Cardiac muscle cell (in vitro differentiated cells and primary cell): ENCODE data around the gene WDFY3. TPM values are rescaled to one million over a fixed set of nuclear protein-coding genes. Genes with fewer than 3 reads are reported as not detected.

ENCODE experiments used
- DNase-seq, 2 donors: peaks; one replicate each; pipeline versions ENCODE4 v3.0.0 to v3.0.0-alpha.2; 2010 to 2017; ENCODE audit warnings: low read depth in 1 of 2, low spot score in 1 of 2
- H3K27ac ChIP-seq: fragments of 200-600 bp; sonication (generic); 2 replicates; pipeline ENCODE4 v1.5.1; 2016
- H3K27me3 ChIP-seq: fragments of 200-600 bp; sonication (generic); 2 replicates; pipeline ENCODE4 v1.6.0; 2016; ENCODE audit warnings: control low read depth
- H3K36me3 ChIP-seq: fragments of 200-600 bp; sonication (generic); 2 replicates; pipeline ENCODE4 v1.5.1; 2016; ENCODE audit warnings: control low read depth
- H3K4me1 ChIP-seq: fragments of 200-600 bp; sonication (generic); 2 replicates; pipeline ENCODE4 v1.8.1; 2017; ENCODE audit warnings: low read depth, mild to moderate bottlenecking, mixed run types
- H3K4me3 ChIP-seq: fragments of 200-600 bp; sonication (generic); 2 replicates; pipeline ENCODE4 v1.5.1; 2016; ENCODE audit warnings: mild to moderate bottlenecking
- H3K9me3 ChIP-seq: fragments of 200-600 bp; sonication (generic); 2 replicates; pipeline ENCODE4 v1.5.1; 2017; ENCODE audit warnings: low read depth, mild to moderate bottlenecking, control low read depth
- CTCF ChIP-seq: IDR thresholded peaks from 2 replicates; pipeline ENCODE4 v1.5.1; 2012; ENCODE audit warnings: low read depth, mild to moderate bottlenecking, low read length
- polyA plus RNA-seq: library from polyadenylated mRNA; unstranded; fragments of >200 nt; fragmentation: Nextera tagmentation; extraction: Ambion mirVana; gene quantifications from 2 replicates; pipeline ENCODE4 v1.2.1, GENCODE V29; 2016
- total RNA-seq: library from RNA; depleted of rRNA; stranded (reverse); fragments of >200 nt; gene quantifications from 2 replicates; pipeline ENCODE4 v1.2.3, GENCODE V29; 2016

Gene WDFY3
- 37.3 and 59.0 TPM in 2 replicates for total RNA-seq
- polyA plus RNA-seq = 9.6 and 15.4 TPM in 2 replicates

DNA sequence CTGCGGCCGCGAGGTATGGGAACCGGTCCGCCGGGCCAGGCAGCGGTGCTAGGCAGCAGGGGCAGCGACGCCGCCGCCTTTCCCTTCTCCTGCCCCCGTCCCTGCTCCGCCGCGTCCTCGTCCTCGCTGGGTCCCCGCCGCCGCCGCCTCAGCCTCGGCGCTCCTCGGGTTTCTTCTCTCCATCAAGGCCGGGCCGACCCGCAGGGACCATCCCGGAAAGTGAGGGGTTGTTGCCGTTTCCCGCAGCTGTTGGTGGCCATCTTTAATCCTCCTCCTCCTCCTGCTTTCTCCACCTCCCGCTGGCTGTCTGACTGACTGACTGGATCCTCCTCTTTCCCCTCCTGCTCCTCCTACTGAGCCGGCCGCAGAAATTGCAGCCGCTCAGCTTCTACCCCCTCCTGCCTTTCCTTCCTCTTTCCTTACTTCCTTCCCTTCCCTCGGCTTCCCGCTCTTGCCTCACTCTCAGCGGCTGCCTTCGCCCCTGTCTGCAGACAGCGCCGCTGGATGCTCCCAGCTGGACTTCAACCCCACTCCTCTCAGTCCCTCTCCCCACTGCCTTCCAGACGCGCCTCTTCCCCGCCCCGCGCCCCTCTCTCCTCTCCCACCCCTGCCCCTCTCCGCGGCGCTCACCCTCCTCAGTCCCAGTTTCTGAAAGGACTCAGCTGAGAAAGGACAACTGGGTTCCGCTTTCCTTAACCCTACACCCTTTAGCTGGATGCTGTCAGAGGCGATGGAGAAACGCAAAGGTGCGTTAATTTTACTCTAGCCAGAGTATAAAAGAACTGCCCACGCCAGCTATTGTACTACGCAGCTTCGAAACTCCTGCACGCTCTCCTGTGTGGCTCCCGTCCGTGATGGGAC is at the start of gene WDFY3:
Gene WDFY3 (minus strand): TSS at position 309 of the 861 bp plus-strand sequence. CDS start 106,099 bp downstream, outside the sequence.
- peak within 1 kb of the TSS; percentile 72 for H3K4me3 ChIP-seq
- peaks cover 9% of the 10 kb centered on the region for H3K4me1 ChIP-seq
- TF ChIP-seq CTCF = peak; percentile 21
- no peaks in the 10 kb centered on the region for H3K9me3 ChIP-seq
- no peaks in the 10 kb centered on the region for H3K36me3 ChIP-seq
- H3K27me3 ChIP-seq = no peaks in the 10 kb centered on the region
- DNase-seq = peak; percentile 85 to 95
- H3K27ac ChIP-seq = peak within 1 kb of the TSS; percentile 94

GRCh38 chr4:85005865-85006377 is 39.4 kb upstream of the WDFY3 start:
- Histone ChIP-seq H3K4me1 (no peaks in the 10 kb centered on the region), H3K27ac (no peak overlapping the region), H3K27me3 (no peaks in the 10 kb centered on the region), H3K4me3 (no peak overlapping the region), H3K36me3 (no peaks in the 10 kb centered on the region), H3K9me3 (no peaks in the 10 kb centered on the region)
- TF ChIP-seq CTCF = no peak
- DNase-seq = peak in 1 of 2 donors; percentile 90

DNA sequence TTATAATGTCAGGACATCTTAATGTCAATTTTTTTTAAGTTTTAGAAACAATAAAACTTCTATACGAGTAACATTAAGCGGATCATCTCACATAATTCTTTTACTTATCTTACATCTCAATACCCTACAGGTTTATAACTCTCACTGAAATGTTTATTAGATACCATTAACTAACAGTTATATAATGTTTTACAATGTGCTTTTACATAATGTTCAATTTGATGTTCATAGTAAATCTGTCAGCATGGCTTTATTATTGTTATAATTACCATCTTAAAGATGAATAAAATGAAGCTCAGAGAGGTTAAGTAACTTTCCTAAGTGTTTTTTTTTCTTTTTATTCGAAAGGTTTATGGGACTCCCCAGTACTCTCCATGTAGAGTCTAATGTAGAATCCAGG is 33.9 kb upstream of the WDFY3 start:
- Histone ChIP-seq H3K4me1 (no peaks in the 10 kb centered on the region), H3K36me3 (no peaks in the 10 kb centered on the region), H3K27ac (no peak overlapping the region), H3K4me3 (no peak overlapping the region), H3K27me3 (no peaks in the 10 kb centered on the region), H3K9me3 (no peaks in the 10 kb centered on the region)
- DNase-seq = no peak
- TF ChIP-seq CTCF = no peak

- no peak overlapping the region for H3K4me3 ChIP-seq
- TF ChIP-seq CTCF = no peak
These were observed 28.9 kb upstream of the WDFY3 start for GRCh38 chr4:84995386-84995785.

DNA sequence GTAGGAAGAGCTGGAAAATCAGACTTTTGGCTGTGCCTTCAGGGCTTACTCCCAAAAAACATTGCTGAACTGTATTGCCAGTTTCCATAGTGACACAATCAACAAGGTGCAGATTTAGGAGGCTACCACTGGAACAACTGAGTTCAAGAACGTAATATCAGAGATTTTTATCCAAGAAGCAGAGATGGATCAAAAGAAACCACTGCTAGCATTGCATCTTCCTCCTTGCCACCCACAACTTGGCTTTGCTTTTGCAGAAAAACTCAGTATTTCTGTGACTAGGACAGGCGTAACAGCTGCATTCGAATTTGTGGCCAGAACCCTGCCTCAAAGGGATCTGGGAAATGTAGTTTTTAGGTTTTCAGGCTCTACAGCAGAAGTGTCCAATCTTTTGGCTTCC is 27.8 kb upstream of the WDFY3 start:
- Histone ChIP-seq H3K9me3 (no peaks in the 10 kb centered on the region), H3K4me1 (no peaks in the 10 kb centered on the region), H3K27me3 (no peaks in the 10 kb centered on the region), H3K4me3 (no peak overlapping the region), H3K36me3 (no peaks in the 10 kb centered on the region), H3K27ac (no peak overlapping the region)
- DNase-seq = peak in 1 of 2 donors; percentile 34
- no peak for TF ChIP-seq CTCF

More at GRCh38 chr4:84995386-84995785, 28.9 kb upstream of the WDFY3 start:
- Histone ChIP-seq H3K36me3 (no peaks in the 10 kb centered on the region), H3K9me3 (no peaks in the 10 kb centered on the region), H3K27ac (no peak overlapping the region), H3K4me1 (no peaks in the 10 kb centered on the region), H3K27me3 (no peaks in the 10 kb centered on the region)
- no peak for DNase-seq
